KMS-11 (cell line): ENCODE results near the gene MDFIC2.
"Not testable (repeated sequence)": the region's sequence is repeated elsewhere in the genome, so short reads cannot be mapped to it uniquely, and the experiment has no call there.

Experiments
- H2AFZ ChIP-seq: fragments of 200-600 bp; sonication (generic); 2 replicates; pipeline ENCODE4 v1.6.1; 2016; ENCODE audit warnings: antibody characterized with exemption, mixed run types, low read depth
- H3K27ac ChIP-seq: fragments of 200-600 bp; sonication (generic); 2 replicates; pipeline ENCODE4 v1.6.1; 2016; ENCODE audit warnings: mild to moderate bottlenecking, mixed run types
- H3K27me3 ChIP-seq: fragments of 200-600 bp; sonication (generic); 2 replicates; pipeline ENCODE4 v1.6.1; 2017; ENCODE audit warnings: mild to moderate bottlenecking, low read depth, mixed run types, moderate library complexity; ENCODE audit not compliant: insufficient read depth
- H3K36me3 ChIP-seq: fragments of 200-600 bp; sonication (generic); 2 replicates; pipeline ENCODE4 v1.6.1; 2017; ENCODE audit warnings: mild to moderate bottlenecking, mixed run types; ENCODE audit not compliant: insufficient read depth
- H3K4me1 ChIP-seq: fragments of 200-600 bp; sonication (generic); 2 replicates; pipeline ENCODE4 v1.6.1; 2016; ENCODE audit warnings: mild to moderate bottlenecking, low read depth, mixed run types; ENCODE audit not compliant: poor library complexity, severe bottlenecking
- H3K4me2 ChIP-seq: fragments of 200-600 bp; sonication (generic); 2 replicates; pipeline ENCODE4 v1.7.0; 2016; ENCODE audit warnings: mild to moderate bottlenecking, mixed run types
- H3K4me3 ChIP-seq: fragments of 200-600 bp; sonication (generic); IDR thresholded peaks from 2 replicates; pipeline ENCODE4 v1.6.1; 2017; ENCODE audit warnings: low read depth, low read length, mixed read lengths; ENCODE audit not compliant: insufficient read depth
- H3K79me2 ChIP-seq: fragments of 200-600 bp; sonication (generic); 2 replicates; pipeline ENCODE4 v1.6.1; 2016; ENCODE audit warnings: low read depth, mixed run types; ENCODE audit not compliant: insufficient read depth
- H3K9ac ChIP-seq: fragments of 200-600 bp; sonication (generic); 2 replicates; pipeline ENCODE4 v1.6.1; 2016; ENCODE audit warnings: mild to moderate bottlenecking, mixed run types
- H4K20me1 ChIP-seq: fragments of 200-600 bp; sonication (generic); 2 replicates; pipeline ENCODE4 v1.6.1; 2016; ENCODE audit warnings: mild to moderate bottlenecking, mixed run types; ENCODE audit not compliant: insufficient read depth
- TF ChIP-seq, protein P1 (sequence below): fragments of 200-600 bp; sonication (generic); conservative IDR thresholded peaks from 2 replicates; pipeline ENCODE4 v1.6.1; 2017; ENCODE audit warnings: low read depth, mild to moderate bottlenecking, antibody characterized with exemption, low read length, moderate library complexity, mixed read lengths

Gene MDFIC2

DNA sequence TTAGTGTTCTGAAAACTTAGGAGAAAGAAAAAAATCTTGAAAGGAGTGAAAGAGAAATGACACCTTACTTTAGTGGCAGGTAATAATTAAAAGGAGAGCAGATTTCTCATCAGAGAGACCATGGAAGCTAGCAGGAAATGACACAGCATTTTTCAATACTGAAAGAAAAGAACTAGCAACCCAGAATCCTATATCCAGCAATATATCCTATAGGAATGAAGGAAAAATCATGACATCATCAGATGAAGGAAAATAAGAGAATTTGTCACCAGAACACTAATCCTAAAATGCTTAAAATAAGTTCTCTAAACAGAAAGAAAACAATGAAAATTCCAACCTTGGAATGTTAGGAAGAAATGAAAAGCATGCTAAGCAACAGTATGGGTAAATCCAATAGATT is 39.8 kb upstream of the MDFIC2 start:
- H3K4me1 ChIP-seq = no peaks in the 10 kb centered on the region
- no peaks in the 10 kb centered on the region for H3K79me2 ChIP-seq
- no peaks in the 10 kb centered on the region for H3K27me3 ChIP-seq
- no peaks in the 10 kb centered on the region for H3K36me3 ChIP-seq
- H3K4me2 ChIP-seq = no peak overlapping the region
- H3K9ac ChIP-seq = no peak overlapping the region
- H3K4me3 ChIP-seq = no peak overlapping the region
- H2AFZ ChIP-seq = no peak overlapping the region
- TF ChIP-seq, protein P1, sequence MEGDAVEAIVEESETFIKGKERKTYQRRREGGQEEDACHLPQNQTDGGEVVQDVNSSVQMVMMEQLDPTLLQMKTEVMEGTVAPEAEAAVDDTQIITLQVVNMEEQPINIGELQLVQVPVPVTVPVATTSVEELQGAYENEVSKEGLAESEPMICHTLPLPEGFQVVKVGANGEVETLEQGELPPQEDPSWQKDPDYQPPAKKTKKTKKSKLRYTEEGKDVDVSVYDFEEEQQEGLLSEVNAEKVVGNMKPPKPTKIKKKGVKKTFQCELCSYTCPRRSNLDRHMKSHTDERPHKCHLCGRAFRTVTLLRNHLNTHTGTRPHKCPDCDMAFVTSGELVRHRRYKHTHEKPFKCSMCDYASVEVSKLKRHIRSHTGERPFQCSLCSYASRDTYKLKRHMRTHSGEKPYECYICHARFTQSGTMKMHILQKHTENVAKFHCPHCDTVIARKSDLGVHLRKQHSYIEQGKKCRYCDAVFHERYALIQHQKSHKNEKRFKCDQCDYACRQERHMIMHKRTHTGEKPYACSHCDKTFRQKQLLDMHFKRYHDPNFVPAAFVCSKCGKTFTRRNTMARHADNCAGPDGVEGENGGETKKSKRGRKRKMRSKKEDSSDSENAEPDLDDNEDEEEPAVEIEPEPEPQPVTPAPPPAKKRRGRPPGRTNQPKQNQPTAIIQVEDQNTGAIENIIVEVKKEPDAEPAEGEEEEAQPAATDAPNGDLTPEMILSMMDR = no peak
- no peak overlapping the region for H3K27ac ChIP-seq
- no peaks in the 10 kb centered on the region for H4K20me1 ChIP-seq

DNA sequence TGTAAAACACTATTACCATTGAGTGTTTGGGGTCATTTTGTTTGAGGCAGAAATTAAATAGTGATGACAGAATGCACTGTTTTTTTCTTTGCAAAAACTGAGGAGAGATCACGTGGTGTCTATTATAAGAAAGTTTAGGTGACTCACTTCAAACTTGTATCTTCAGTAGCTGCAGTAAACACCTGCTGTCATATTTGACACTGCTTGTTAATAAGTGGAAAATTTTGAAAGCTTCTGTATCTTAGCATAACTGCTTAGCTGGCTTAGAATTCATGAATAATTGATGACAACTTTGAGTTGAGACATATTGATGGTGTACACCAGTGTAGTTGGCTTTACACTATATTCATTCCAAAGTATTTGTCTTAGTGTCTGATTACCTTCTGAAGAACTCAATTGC is 29.7 kb upstream of the MDFIC2 start:
- H4K20me1 ChIP-seq = no peaks in the 10 kb centered on the region
- H3K4me1 ChIP-seq = no peaks in the 10 kb centered on the region
- no peaks in the 10 kb centered on the region for H3K36me3 ChIP-seq
- H2AFZ ChIP-seq = no peak overlapping the region
- no peaks in the 10 kb centered on the region for H3K79me2 ChIP-seq
- no peak overlapping the region for H3K4me2 ChIP-seq
- H3K9ac ChIP-seq = no peak overlapping the region
- TF ChIP-seq, protein P1 = no peak
- H3K27me3 ChIP-seq = no peaks in the 10 kb centered on the region
- H3K27ac ChIP-seq = no peak overlapping the region
- H3K4me3 ChIP-seq = no peak overlapping the region

DNA sequence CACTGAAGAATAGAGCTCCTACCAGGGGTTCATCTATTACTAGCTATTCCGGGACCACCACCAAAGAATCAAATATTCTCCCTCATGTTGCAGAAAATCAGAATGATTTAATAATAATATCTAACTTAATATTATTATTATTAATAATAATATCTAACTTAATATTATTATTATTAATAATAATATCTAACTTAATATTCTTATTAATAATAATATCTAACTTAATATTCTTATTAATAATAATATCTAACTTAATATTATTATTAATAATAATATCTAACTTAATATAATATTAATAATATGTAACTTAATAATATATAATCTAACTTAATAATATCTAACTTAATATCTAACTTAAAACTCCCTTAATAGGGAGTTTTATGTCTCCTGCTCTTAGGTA is 24.4 kb upstream of the MDFIC2 start:
- not testable (repeated sequence) for H3K4me2 ChIP-seq, H3K36me3 ChIP-seq, H3K4me1 ChIP-seq, H3K27me3 ChIP-seq, H2AFZ ChIP-seq, H3K4me3 ChIP-seq, H4K20me1 ChIP-seq, H3K9ac ChIP-seq, H3K27ac ChIP-seq, H3K79me2 ChIP-seq

- Histone ChIP-seq H3K4me1 (no peaks in the 10 kb centered on the region), H3K9ac (no peak overlapping the region), H4K20me1 (no peaks in the 10 kb centered on the region), H2AFZ (no peak overlapping the region), H3K27me3 (no peaks in the 10 kb centered on the region), H3K27ac (no peak overlapping the region), H3K4me2 (no peak overlapping the region), H3K79me2 (no peaks in the 10 kb centered on the region), H3K36me3 (no peaks in the 10 kb centered on the region), H3K4me3 (no peak overlapping the region)
- TF ChIP-seq, protein P1 = no peak
Observed at GRCh38 chr3:70333080-70333479, 20.6 kb upstream of the MDFIC2 start.

GRCh38 chr3:70315021-70315420 is 2.6 kb upstream of the MDFIC2 start:
- no peak overlapping the region for H3K4me2 ChIP-seq
- no peaks in the 10 kb centered on the region for H3K4me1 ChIP-seq
- H2AFZ ChIP-seq = no peak overlapping the region
- TF ChIP-seq, protein P1 = no peak
- H3K36me3 ChIP-seq = no peaks in the 10 kb centered on the region
- H3K79me2 ChIP-seq = no peaks in the 10 kb centered on the region
- H3K27me3 ChIP-seq = no peaks in the 10 kb centered on the region
- H3K9ac ChIP-seq = no peak overlapping the region
- H3K27ac ChIP-seq = no peak overlapping the region
- H4K20me1 ChIP-seq = no peaks in the 10 kb centered on the region
- no peak overlapping the region for H3K4me3 ChIP-seq
